Spinal cord (tissue), 10 donors: ENCODE results near the gene COX6A2. TPM values are rescaled to one million over a fixed set of nuclear protein-coding genes. Genes with fewer than 3 reads are reported as not detected.
A peak's percentile ranks its signal among the peaks of the same experiment; 100 is the strongest.

ENCODE experiments used
- DNase-seq, 6 donors: peaks; one replicate each; pipeline versions ENCODE4 v3.0.0 to v3.0.0-alpha.2; 2013 to 2015; ENCODE audit warnings: low spot score in 6 of 6, low read depth in 4 of 6
- H3K27ac ChIP-seq: one replicate; pipeline ENCODE4 v1.5.1; 2013; ENCODE audit warnings: low read depth, low read length, control low read depth
- H3K27me3 ChIP-seq: one replicate; pipeline ENCODE4 v1.6.1; 2013; ENCODE audit warnings: low read length; ENCODE audit not compliant: control insufficient read depth, insufficient read depth
- H3K36me3 ChIP-seq: one replicate; pipeline ENCODE4 v1.6.1; 2013; ENCODE audit warnings: low read length; ENCODE audit not compliant: control insufficient read depth, insufficient read depth
- H3K4me1 ChIP-seq: one replicate; pipeline ENCODE4 v1.6.1; 2013; ENCODE audit warnings: low read length; ENCODE audit not compliant: control insufficient read depth, insufficient read depth
- H3K4me3 ChIP-seq: one replicate; pipeline ENCODE4 v1.5.1; 2013; ENCODE audit warnings: low read depth, low read length, control low read depth
- H3K9me3 ChIP-seq: one replicate; pipeline ENCODE4 v1.6.1; 2013; ENCODE audit warnings: low read length; ENCODE audit not compliant: control insufficient read depth, insufficient read depth
- WGBS: methylation state at CpG from one replicate; pipeline ENCODE4 v1.1.5; 2013; ENCODE audit warnings: missing lambda C conversion rate; ENCODE audit not compliant: insufficient coverage; 5-methylcytosine and 5-hydroxymethylcytosine counted together
- polyA plus RNA-seq, 2 donors: library from polyadenylated mRNA; unstranded; fragments of 120-200 nt; gene quantifications; one replicate each; pipeline ENCODE4 v1.2.1, GENCODE V29; 2013; ENCODE audit not compliant: insufficient read length in 2 of 2
- total RNA-seq, 2 donors: library from RNA; depleted of rRNA in 1 of 2; stranded (reverse); fragments of 120-200 nt in 1 of 2; fragments of >200 nt in 1 of 2; gene quantifications; one replicate each; pipeline versions ENCODE4 v1.2.3 to v1.2.4, GENCODE V29; 2013 to 2014
- donor health status: healthy.

Gene COX6A2
- total and polyA plus RNA-seq, 4 donors = 1.0 to 3.2 TPM; not detected in 2

DNA sequence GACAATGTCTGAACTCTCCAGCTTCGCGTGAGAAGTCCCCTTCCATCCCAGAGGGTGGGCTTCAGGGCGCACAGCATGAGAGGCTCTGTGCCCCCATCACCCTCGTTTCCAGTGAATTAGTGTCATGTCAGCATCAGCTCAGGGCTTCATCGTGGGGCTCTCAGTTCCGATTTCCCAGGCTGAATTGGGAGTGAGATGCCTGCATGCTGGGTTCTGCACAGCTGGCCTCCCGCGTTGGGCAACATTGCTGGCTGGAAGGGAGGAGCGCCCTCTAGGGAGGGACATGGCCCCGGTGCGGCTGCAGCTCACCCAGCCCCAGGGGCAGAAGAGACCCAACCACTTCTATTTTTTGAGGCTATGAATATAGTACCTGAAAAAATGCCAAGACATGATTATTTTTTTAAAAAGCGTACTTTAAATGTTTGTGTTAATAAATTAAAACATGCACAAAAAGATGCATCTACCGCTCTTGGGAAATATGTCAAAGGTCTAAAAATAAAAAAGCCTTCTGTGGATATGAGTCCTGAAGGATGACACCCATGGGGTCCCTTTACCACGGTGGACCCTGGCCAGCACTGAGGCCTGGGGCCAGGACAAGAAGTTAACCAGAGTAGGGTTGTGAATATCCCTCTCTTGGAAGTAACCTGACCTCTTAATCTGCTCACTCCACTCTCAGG lies 45.5 kb downstream of the COX6A2 start:
- DNase-seq = peak in 1 of 6 donors; percentile 21
- Histone ChIP-seq H3K36me3 (no peaks in the 10 kb centered on the region), H3K4me1 (no peaks in the 10 kb centered on the region), H3K27ac (no peak overlapping the region), H3K27me3 (no peaks in the 10 kb centered on the region), H3K4me3 (no peak overlapping the region), H3K9me3 (no peaks in the 10 kb centered on the region)
- 26% methylated on average over 10 of the region's 14 CpGs for WGBS

GRCh38 chr16:31380201-31380600 lies 48.0 kb downstream of the COX6A2 start:
- no peak overlapping the region for H3K27ac ChIP-seq
- no peak for DNase-seq
- H3K9me3 ChIP-seq = peaks cover 1% of the 10 kb centered on the region
- H3K4me1 ChIP-seq = no peaks in the 10 kb centered on the region
- no peaks in the 10 kb centered on the region for H3K27me3 ChIP-seq
- no peak overlapping the region for H3K4me3 ChIP-seq
- no peaks in the 10 kb centered on the region for H3K36me3 ChIP-seq
- WGBS = 74% methylated on average over 7 of the region's 12 CpGs

Other genes with a start within 250 kb of the COX6A2 start
- gene FUS, start 248.2 kb downstream of the COX6A2 start, total RNA-seq = 10 to 100 TPM; 49.9 to 59.2 TPM
- 100 to 1,000 TPM; 554 to 673 TPM for gene FUS, start 248.2 kb downstream of the COX6A2 start, polyA plus RNA-seq
- gene PYCARD, start 225.6 kb downstream of the COX6A2 start, total RNA-seq = 10 to 100 TPM; 10.6 to 14.3 TPM
- gene PYCARD, start 225.6 kb downstream of the COX6A2 start, polyA plus RNA-seq = 1 to 10 TPM; 6.8 to 7.6 TPM
- gene TRIM72, start 214.2 kb downstream of the COX6A2 start, total RNA-seq = under 1 TPM; 0.22 to 0.50 TPM
- 1 to 10 TPM in 1 of 2 donors, under 1 TPM in 1; 0.90 to 1.1 TPM for gene TRIM72, start 214.2 kb downstream of the COX6A2 start, polyA plus RNA-seq
- 1 to 10 TPM in 1 of 2 donors, not detected in 1; 1.3 TPM for gene PYDC1, start 211.2 kb downstream of the COX6A2 start, total RNA-seq
- 1 to 10 TPM in 1 of 2 donors, under 1 TPM in 1; 0.86 to 2.0 TPM for gene PYDC1, start 211.2 kb downstream of the COX6A2 start, polyA plus RNA-seq
- gene ITGAM, start 168.4 kb downstream of the COX6A2 start, total RNA-seq = 10 to 100 TPM in 1 of 2 donors, 1 to 10 TPM in 1; 5.4 to 10.0 TPM
- gene ITGAM, start 168.4 kb downstream of the COX6A2 start, polyA plus RNA-seq = 1 to 10 TPM; 4.2 to 5.6 TPM
- gene ITGAX, start 73.2 kb downstream of the COX6A2 start, total RNA-seq = 1 to 10 TPM; 2.8 to 7.2 TPM
- gene ITGAX, start 73.2 kb downstream of the COX6A2 start, polyA plus RNA-seq = 1 to 10 TPM; 7.0 to 9.3 TPM
- under 1 TPM in 1 of 2 donors, not detected in 1; 0.06 TPM for gene ITGAD, start 35.0 kb downstream of the COX6A2 start, total RNA-seq
- under 1 TPM in 1 of 2 donors, not detected in 1; 0.50 TPM for gene ITGAD, start 35.0 kb downstream of the COX6A2 start, polyA plus RNA-seq
- 1 to 10 TPM; 1.9 TPM for gene ZNF843, start 14.4 kb upstream of the COX6A2 start, total RNA-seq
- gene ZNF843, start 14.4 kb upstream of the COX6A2 start, polyA plus RNA-seq = 1 to 10 TPM; 6.1 to 8.6 TPM
- 10 to 100 TPM in 1 of 2 donors, 1 to 10 TPM in 1; 8.6 to 10.1 TPM for gene ARMC5, start 31.1 kb upstream of the COX6A2 start, total RNA-seq
- 10 to 100 TPM; 23.9 to 24.7 TPM for gene ARMC5, start 31.1 kb upstream of the COX6A2 start, polyA plus RNA-seq
- gene TGFB1I1, start 43.8 kb upstream of the COX6A2 start, total RNA-seq = 10 to 100 TPM in 1 of 2 donors, 1 to 10 TPM in 1; 8.1 to 14.3 TPM
- 10 to 100 TPM; 15.8 to 22.7 TPM for gene TGFB1I1, start 43.8 kb upstream of the COX6A2 start, polyA plus RNA-seq
- 1 to 10 TPM in 1 of 2 donors, under 1 TPM in 1; 0.40 to 1.3 TPM for gene SLC5A2, start 54.8 kb upstream of the COX6A2 start, total RNA-seq
- 10 to 100 TPM; 11.0 to 13.6 TPM for gene SLC5A2, start 54.8 kb upstream of the COX6A2 start, polyA plus RNA-seq
- gene RUSF1, start 80.0 kb upstream of the COX6A2 start, total RNA-seq = 10 to 100 TPM; 45.0 to 53.1 TPM
- gene RUSF1, start 80.0 kb upstream of the COX6A2 start, polyA plus RNA-seq = 100 to 1,000 TPM in 1 of 2 donors, 10 to 100 TPM in 1; 76.9 to 102 TPM
- gene AHSP, start 99.5 kb upstream of the COX6A2 start, total RNA-seq = 100 to 1,000 TPM in 1 of 2 donors, 10 to 100 TPM in 1; 46.4 to 114 TPM
- 1 to 10 TPM; 4.2 to 5.4 TPM for gene AHSP, start 99.5 kb upstream of the COX6A2 start, polyA plus RNA-seq